Stimulated activated CD8-positive, alpha-beta memory T cell treated with anti-CD3 and anti-CD28 coated beads, Interleukin-15, amount 100 ng/mL, for 24 hours (primary cell): ENCODE results near the gene CNOT10.

Source experiments
- DNase-seq: peaks from one replicate; pipeline ENCODE4 v3.0.0-alpha.2; 2020; ENCODE audit warnings: low read depth

CNOT10 gene

GRCh38 chr3:32818970-32819511, 134.1 kb downstream of the CNOT10 start:
- DNase-seq: no peak

GRCh38 chr3:32819551-32820348, 134.8 kb downstream of the CNOT10 start:
- no peak for DNase-seq

- no peak for DNase-seq
These were observed 135.4 kb downstream of the CNOT10 start for GRCh38 chr3:32820430-32820829.

- no peak for DNase-seq
These were observed 136.1 kb downstream of the CNOT10 start for GRCh38 chr3:32820971-32821685.

- no peak for DNase-seq
These were observed 136.8 kb downstream of the CNOT10 start for GRCh38 chr3:32821686-32822296.

GRCh38 chr3:32822609-32823498, 137.9 kb downstream of the CNOT10 start:
- DNase-seq: no peak
